ENCODE data around the gene SRRM4. TPM values are rescaled to one million over a fixed set of nuclear protein-coding genes. Genes with fewer than 3 reads are reported as not detected.

Gene SRRM4
- total RNA-seq, 4 donors from 2014 or later: 0.10 to 0.27 TPM; not detected in 2

- intact Hi-C loops (cut with DNase I): no loop called here
- no peak for TF ChIP-seq CTCF (IDR thresholded peaks at IDR 0.05)
- TF ChIP-seq POLR2A (IDR thresholded peaks at IDR 0.05): no peak
- Histone ChIP-seq H3K4me3 (replicated peaks in 1 of 3) (no peak overlapping the region), H3K27me3 (no peaks in the 10 kb centered on the region), H3K9me3 (no peaks in the 10 kb centered on the region), H3K27ac (no peak overlapping the region), H3K4me1 (peaks cover 7 to 16% of the 10 kb centered on the region in 2 donors), H3K36me3 (no peaks in the 10 kb centered on the region)
- DNase-seq: no peak
- 43 to 46% methylated on average over 2 of the region's 2 CpGs for WGBS, 2 donors
Measured at GRCh38 chr12:119204131-119204530, 222.8 kb downstream of the SRRM4 start.

GRCh38 chr12:119204671-119205285, 223.4 kb downstream of the SRRM4 start:
- H3K27ac ChIP-seq: no peak overlapping the region
- H3K4me1 ChIP-seq: peaks cover 7 to 16% of the 10 kb centered on the region in 2 donors
- intact Hi-C loops (cut with DNase I): no loop called here
- TF ChIP-seq POLR2A (IDR thresholded peaks at IDR 0.05): no peak
- no peak for TF ChIP-seq CTCF (IDR thresholded peaks at IDR 0.05)
- no peaks in the 10 kb centered on the region for H3K9me3 ChIP-seq
- 74 to 76% methylated on average over 7 of the region's 7 CpGs for WGBS, 2 donors
- no peaks in the 10 kb centered on the region for H3K27me3 ChIP-seq
- DNase-seq: no peak
- no peak overlapping the region for H3K4me3 ChIP-seq (replicated peaks in 1 of 3)
- H3K36me3 ChIP-seq: no peaks in the 10 kb centered on the region

- 75 to 76% methylated on average over 8 of the region's 8 CpGs for WGBS, 2 donors
- Histone ChIP-seq H3K9me3 (no peaks in the 10 kb centered on the region), H3K4me1 (peaks cover 4 to 10% of the 10 kb centered on the region in 2 donors), H3K27ac (no peak overlapping the region), H3K27me3 (no peaks in the 10 kb centered on the region), H3K4me3 (replicated peaks in 1 of 3) (no peak overlapping the region), H3K36me3 (no peaks in the 10 kb centered on the region)
- no peak for DNase-seq
- TF ChIP-seq POLR2A (IDR thresholded peaks at IDR 0.05): no peak
- TF ChIP-seq CTCF (IDR thresholded peaks at IDR 0.05): no peak
- intact Hi-C loops (cut with DNase I): no loop called here
Measured at GRCh38 chr12:119206348-119207062, 225.2 kb downstream of the SRRM4 start.

GRCh38 chr12:119207063-119207560, 225.8 kb downstream of the SRRM4 start:
- Histone ChIP-seq H3K27me3 (no peaks in the 10 kb centered on the region), H3K4me3 (replicated peaks in 1 of 3) (no peak overlapping the region), H3K27ac (no peak overlapping the region), H3K36me3 (no peaks in the 10 kb centered on the region), H3K9me3 (no peaks in the 10 kb centered on the region), H3K4me1 (peaks cover 4 to 8% of the 10 kb centered on the region in 2 donors)
- no peak for DNase-seq
- intact Hi-C loops (cut with DNase I): no loop called here
- 81 to 100% methylated on average over 2 of the region's 2 CpGs for WGBS, 2 donors
- TF ChIP-seq POLR2A (IDR thresholded peaks at IDR 0.05) (no peak), CTCF (IDR thresholded peaks at IDR 0.05) (no peak)

- intact Hi-C loops (cut with DNase I): no loop called here
- H3K4me3 ChIP-seq (replicated peaks in 1 of 3): no peak overlapping the region
- TF ChIP-seq POLR2A (IDR thresholded peaks at IDR 0.05): no peak
- no peak for TF ChIP-seq CTCF (IDR thresholded peaks at IDR 0.05)
- H3K27ac ChIP-seq: no peak overlapping the region
- peak; percentile 16 to 19 for DNase-seq
- 23 to 35% methylated on average over 4 to 6 of the region's 6 CpGs for WGBS, 2 donors
- no peaks in the 10 kb centered on the region for H3K4me1 ChIP-seq
- H3K36me3 ChIP-seq: no peaks in the 10 kb centered on the region
- no peaks in the 10 kb centered on the region for H3K9me3 ChIP-seq
- H3K27me3 ChIP-seq: no peaks in the 10 kb centered on the region
Measured at GRCh38 chr12:119208626-119209061, 227.3 kb downstream of the SRRM4 start.

Measured in thyroid gland (tissue), 4 donors.